ENCODE results near the gene TMEM200B. TPM values are rescaled to one million over a fixed set of nuclear protein-coding genes. Genes with fewer than 3 reads are reported as not detected.
"Not testable (repeated sequence)": the region's sequence is repeated elsewhere in the genome, so short reads cannot be mapped to it uniquely, and the experiment has no call there.

The TMEM200B gene
- total RNA-seq (2014; rRNA removed; shearing (Covaris generic)): 2.1 and 5.5 TPM in 2 replicates

DNA sequence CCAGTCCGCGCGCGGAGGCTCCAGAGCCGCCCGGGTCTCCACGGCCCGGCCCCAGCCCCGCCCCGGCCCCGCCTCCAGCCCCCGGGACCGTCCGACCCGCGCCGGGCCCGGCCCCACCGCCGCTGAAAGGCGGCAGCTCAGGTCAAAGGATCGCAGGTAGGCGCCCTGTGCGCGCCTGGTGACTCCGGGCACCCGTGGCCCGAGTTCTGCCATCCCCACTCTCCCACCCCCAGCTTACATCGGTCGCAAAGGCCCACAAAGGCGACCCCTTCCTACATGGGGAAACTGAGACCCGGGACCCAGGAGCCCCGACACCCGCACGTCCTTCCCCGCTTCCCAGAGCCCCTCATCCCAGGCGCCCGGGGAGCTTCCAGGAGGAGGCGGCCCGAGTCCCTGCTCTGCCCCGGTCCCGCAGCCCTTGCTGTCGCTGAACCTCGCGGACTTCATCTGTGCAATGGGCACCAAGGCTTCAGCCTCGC, at the start of gene TMEM200B:
TMEM200B (minus strand) TSS at position 17 of the 479 bp plus-strand sequence. CDS start 2,075 bp downstream, outside the sequence.
- DNase-seq (ENCODE audit: low read depth): peak; percentile 29

DNA sequence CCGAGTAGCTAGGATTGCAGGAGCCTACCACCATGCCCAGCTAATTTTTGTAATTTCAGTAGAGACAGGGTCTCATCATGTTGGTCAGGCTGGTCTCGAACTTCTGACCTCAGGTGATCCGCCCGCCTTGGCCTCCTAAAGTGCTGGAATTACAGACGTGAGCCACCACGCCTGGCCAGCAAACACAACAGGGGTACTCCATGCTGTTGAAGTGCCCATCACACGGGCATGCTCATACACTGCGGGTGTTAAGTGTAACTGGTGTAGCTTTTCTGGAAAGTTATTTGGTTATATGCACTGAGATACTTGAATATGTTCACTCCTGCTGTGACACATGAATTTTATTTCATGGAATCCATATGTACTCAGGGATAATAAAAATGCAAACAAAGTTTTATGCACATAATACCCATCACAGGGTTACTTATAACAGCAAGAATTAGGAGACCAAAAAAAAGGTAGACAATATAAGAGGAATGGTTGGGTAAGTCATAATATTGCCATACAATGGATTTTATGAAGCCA, 48.8 kb upstream of the TMEM200B start:
- no peak for DNase-seq (ENCODE audit: low read depth)

DNA sequence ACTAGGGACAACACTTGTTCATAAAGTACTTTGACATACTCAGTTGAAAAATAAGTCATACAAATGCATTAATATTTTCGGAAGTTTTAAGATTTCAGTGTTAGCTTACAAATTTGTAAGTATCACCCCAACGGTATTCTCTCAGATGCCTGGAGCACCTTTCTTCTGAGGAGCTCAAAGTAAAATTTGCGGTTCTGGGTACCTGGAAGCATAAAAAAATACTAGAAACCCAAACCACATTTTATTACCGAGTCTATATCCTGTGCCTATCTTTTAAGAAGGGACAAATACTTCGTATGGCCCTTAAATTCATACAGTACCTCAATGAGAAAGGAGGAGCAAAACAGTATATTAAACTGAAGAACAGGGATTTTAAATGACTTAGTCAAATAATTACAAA, 47.8 kb upstream of the TMEM200B start:
- DNase-seq (ENCODE audit: low read depth): no peak

DNA sequence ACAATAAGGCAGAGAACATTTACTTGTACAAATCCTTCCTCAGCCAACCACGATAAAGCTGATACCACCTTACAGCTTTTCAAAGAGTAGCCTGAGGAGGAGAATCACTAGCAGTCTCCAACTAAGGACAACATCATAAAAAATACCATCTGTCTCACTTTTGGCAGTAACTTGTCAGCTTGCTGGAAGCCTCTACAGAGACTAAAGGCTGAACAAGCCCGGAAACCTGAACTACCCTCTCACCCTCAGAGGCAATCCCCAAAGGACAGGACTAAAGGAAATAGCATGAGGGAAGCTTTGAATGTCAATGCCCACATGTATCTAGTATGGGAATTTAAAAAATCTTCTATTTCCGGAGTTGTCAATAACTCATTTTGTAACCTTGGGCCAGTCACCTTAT, 47.4 kb upstream of the TMEM200B start:
- DNase-seq (ENCODE audit: low read depth): no peak

DNA sequence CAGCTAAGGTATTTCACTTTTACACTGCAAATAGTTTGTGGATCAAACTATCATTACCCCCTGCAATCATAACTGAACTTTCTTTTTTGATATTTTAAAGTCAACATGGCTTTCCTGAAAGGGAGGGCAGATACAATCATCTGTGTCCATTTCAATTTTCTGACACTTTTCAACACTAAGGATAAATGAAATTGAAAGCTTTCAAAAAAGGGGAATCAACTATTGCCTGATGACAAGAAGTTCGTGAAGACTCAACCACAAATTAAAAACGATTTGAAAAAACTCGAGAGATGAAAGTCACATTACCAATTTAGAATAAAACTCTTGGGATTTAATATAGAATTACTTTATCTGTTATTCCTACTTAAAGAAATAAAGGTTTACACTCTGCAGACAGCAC, 46.3 kb upstream of the TMEM200B start:
- DNase-seq (ENCODE audit: low read depth): no peak

DNA sequence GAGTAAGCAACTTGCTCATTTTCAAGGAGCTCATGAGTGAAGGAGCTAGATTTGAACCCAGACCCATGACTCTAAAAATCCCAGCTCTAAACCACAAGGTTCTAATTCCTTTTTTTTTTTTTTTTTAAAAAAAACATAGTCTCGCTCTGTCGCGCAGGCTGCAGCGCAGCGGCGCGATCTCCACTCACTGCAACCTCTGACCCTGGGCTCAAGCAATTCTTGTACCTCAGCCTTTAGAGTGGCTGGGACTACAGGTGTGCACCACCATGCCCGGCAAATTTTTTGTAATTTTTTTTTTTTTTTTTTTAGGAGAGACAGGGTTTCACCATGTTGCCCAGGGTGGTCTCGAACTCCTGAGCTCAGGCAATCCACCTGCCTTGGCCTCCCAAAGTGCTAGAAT, 44.2 kb upstream of the TMEM200B start:
- DNase-seq (ENCODE audit: low read depth): no peak

DNA sequence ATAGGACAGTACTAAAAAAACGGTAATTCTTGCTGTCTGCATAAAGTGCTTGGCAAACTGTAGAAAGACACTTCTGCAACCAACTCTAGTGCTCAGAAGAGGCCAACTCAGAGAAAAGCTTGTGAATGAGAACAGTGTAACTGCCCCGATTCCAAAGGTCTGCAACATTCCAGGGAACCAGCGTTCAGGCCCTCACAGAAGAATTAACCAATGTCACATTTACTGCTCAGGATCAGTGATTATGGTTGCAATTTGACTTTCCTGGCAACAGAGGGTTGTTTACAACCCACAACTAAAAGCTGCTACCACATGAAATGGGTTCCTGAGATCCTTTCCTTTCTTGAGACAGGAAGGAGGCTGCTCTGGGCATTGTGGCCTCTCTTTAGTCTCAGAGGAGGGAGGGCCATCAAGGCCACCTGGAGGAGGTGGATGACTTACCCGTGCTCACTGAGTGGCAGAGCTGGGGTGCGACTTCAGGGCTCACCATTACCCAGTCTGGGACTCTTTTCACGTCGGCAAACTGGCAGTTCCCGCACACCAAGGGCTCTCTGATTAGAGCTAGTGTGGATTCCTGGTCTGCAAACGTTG, 42.7 kb upstream of the TMEM200B start:
- DNase-seq (ENCODE audit: low read depth): no peak

DNA sequence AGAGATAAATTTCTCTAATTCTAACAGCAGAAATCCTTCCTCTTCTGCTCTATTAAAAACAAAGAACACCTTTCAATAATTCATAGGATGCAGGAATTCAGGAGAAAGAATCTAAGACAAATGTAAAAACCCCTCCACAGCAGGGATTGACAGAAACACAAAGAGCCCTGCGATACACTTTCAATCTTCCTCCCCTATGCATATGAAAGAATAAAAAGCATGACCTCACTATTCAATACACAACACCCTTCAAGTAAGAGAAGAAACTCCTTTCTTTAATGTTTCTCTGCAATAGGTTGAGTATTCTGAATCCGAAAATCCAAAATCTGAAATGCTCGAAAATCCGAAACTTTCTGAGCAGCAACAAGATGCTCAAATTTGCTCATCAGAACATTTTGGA, 40.9 kb upstream of the TMEM200B start:
- no peak for DNase-seq (ENCODE audit: low read depth)

DNA sequence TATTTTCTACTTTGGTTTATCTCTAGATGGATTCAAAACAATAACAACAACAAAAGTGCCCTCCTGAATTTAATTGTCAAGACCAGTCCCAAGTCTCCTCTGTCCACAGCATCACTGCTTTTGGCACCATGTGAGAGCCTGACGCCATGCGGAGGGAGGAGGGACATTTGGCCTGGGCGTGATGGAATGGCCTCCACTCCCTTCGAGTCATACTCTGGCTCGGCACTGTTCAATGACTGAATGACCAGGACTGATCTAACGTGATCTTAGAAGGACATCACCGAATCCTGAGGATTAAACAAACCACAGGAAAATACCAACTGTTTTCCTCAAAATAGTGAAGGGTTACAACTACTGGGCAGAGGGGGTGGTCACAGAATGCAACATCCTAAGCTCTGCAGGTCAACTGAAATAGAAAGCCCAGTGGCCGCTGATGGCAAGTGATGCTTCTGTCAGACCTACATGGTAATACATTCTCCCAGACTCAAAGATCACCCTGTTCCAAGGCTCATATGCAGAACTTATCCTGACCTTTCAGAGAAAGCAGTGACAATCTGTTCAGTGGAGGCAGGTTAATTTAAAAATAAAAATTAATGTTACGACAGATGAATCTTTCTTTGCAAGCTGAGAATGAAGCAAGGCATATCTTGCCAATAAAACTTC, 38.9 kb upstream of the TMEM200B start:
- DNase-seq (ENCODE audit: low read depth): no peak

DNA sequence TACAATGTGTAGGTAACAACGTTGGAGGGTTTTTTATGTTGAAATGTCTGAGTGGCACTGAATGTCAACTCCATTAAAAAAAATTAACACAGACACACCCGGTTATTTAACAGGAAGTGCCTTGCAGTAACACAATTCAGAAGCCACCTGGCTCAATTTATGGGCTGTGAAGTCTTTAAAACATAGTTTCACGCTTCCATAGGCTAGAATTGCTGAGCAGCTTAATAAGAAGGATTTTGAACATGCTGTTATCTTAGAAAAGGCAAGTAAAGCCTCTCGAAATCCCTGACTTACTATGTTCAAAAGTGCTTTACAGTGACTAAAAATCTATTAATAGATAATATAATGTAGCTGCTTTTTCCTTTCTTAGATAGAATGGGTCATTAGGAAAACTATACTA, 38.3 kb upstream of the TMEM200B start:
- DNase-seq (ENCODE audit: low read depth): no peak

DNA sequence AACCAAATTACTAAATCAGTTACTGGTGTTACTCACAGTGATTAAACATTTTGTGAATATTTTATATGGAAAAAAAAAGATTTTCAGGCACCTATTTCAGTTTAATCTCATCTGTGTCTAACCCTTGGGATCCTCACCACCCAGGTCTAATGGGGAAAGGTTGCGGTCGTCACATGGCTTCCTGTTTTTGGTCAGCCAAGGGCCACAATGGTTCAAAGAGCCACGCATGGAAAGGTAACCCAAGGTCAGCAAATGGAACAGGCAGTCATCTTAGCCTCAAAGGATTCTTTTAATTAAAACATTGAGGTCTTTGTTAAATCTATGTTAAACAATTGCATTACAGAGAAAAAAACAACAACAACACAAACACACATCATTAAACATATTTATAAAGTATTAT, 36.1 kb upstream of the TMEM200B start:
- DNase-seq (ENCODE audit: low read depth): no peak

DNA sequence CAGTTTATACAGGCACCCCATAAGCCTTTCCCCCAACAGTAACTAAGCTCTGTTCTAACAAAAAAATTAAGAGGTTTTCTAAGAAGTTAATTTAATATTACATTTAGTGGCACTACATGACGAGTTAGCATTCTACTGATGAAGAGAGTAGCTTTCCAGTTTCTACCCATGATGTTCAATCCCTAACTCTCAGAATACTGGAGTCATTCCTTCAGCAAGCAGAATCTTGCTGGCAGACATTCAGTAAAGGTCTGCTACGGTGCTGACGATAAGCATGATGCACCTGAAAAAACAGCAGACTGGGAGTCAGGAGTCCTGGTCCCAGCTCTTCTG, 33.5 kb upstream of the TMEM200B start:
- DNase-seq (ENCODE audit: low read depth): no peak

DNA sequence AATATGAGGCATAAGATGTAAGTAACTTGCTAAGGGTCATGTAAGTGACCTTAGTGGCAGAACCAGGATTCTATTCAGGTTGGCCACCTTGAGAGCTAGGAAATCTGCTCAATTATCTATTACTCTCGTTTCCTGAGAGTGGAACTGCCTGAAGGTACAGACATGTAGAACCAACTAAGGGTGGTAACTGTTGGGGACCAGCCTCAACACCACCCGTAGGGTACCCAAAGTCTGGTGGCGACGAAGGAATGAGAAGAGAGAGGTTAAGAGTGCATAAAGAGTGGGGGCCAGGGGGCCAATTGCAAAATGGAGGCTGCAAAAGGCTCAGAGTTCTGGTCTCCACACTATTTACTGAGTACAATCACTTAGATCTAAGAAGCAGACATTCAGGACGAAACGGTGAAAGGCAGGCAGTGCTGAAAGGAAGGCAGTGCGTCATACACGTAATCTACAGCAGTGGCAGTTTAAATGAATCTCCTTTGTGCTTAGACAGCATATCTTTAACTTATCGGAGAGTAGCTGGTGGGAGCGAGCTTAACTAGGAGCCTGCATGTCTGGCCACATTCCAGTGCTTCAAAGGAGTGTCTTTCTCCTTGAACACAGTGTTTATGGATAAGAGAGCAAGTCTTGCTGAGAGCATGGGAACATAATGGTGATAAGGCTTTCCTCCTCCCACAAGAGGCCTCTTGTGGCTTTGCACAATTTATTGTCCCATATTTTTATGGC, 33.0 kb upstream of the TMEM200B start:
- DNase-seq (ENCODE audit: low read depth): no peak

DNA sequence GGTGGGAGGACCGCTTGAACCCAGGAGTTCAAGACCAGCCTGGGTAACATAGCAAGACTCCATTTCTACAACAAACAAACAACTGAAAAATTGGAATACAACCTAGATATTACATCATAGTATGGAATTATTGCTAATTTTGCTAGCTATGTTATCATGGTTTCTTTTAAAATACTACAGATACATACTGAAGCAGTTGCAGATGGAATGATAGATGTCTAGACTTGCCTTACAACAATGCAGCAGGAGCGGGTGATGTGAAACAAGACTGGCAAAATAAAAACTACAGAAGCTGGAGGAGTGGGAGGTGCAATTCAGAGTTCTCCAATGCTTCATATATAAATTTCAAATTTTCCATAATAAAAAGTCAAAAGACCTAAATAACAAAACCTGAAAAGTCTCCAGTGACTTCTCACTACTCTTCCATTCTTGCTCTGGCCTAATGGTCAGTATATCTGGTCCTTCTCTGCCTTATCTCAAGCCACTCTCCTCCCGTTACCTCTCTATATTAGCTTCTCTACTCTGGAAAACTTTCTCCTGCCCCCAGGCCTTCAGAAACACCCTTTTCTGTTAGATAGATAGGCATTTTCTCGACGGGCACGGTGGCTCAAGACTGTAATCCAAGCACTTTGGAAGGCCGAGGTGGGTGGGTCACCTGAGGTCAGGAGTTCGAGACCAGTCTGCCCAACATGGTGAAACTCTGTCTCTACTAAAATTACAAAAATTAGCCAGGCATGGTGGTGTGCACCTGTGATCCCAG, 28.5 kb upstream of the TMEM200B start:
- no peak for DNase-seq (ENCODE audit: low read depth)

DNA sequence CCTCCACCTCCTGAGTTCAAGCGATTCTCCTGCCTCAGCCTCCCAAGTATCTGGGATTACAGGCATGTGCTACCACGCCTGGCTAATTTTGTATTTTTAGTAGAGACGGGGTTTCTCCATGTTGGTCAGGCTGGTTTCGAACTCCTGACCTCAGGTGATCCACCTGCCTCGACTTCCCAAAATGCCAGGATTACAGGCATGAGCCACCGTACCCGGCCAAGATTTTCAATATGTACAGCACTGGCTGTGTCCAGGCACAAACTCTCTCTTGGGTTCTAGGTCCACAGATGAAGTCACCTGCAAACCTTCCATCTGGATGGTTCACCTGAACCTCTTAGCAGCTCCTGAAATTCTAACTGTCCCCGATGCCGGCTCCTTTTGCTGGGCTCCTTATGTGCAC, 26.6 kb upstream of the TMEM200B start:
- DNase-seq (ENCODE audit: low read depth): not testable (repeated sequence)

DNA sequence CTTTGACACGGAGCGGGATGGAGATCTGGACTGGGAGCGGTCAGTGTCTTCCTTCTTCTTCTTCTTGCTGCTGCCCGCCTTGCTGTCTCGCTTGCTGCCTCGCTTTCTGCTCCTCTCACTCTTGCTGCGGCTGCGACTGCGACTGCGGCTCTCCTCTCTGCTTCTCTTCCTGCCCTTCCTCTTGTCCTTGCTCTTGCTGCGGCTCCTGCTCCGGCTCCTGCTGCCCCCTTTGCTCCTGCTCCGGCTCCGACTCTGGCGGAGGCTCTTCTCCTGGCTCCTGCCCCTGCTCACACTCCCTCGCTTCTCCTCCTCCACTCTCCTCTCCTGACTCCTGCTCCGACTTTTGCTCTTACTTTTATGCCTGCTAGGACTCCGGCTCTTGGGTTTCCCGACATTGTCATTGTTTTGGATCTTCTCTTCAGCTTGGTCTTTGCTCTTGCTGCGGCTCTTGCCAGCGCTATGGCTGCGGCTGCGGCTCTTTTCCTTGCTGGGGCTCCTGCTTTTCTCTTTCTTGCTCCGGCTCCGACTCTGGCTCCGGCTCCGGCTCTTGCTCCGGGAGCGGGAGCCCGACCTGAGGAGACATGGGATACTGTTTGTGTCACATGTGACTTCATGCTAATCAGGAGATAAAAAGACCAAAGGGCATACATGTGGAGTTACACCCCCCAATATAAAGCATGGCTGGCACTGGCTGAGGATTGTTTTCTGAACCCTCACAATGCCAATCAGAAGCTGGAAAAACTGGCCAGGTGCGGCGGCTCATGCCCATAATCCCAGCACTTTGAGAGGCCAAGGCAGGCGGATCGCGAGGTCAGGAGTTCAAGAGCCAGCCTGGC, 25.2 kb upstream of the TMEM200B start:
- DNase-seq (ENCODE audit: low read depth): no peak

DNA sequence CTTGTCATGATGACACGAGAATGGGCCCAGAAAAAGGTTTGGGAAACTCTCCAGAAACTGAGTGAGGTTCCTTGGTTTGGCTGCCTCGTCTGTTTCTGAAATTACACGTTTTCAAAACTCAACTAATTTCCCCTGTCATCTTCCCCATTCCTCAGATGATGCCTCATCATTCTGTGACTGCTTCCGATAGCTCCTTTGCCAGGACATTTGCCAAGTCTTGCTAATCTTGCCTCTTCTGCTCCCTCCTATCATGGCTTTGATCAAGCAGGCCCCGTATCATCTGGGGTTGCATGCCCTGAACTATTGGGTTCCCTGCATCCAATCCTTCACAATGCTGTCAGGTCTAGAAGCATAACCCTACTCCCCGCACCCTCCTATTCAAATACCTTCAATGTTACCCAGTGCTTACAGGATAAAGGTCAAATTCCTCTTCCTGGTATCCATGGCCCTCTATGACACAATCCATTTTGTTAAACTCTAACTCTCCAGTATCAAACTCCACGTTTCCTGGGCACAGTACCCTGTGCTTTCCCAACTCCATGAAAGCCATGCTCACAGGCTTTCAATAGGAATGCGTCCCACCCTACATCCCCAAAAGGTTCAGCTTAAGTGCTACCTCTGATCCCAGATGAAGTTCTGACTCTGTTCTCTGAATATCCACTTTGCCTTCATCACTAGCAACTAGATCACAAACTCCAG, 22.2 kb upstream of the TMEM200B start:
- no peak for DNase-seq (ENCODE audit: low read depth)

DNA sequence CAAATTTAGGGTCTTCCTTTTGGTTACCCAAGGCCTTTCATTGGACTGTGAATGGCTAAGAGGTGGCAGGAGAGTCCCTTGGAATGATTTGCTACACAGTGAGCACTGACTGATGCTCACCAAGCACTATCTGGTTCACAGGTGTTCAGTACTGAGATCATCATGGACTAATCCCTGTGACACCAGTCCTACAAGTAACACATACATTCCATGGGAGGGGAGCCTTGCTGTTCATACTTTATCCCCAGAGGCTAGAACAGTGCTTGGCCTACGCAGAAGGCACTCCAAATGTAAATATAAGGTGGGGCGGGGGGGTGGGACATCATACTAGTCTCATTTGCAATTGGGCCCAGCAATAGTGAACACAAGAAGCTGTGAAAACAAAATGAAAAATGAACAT, 20.5 kb upstream of the TMEM200B start:
- DNase-seq (ENCODE audit: low read depth): no peak

DNA sequence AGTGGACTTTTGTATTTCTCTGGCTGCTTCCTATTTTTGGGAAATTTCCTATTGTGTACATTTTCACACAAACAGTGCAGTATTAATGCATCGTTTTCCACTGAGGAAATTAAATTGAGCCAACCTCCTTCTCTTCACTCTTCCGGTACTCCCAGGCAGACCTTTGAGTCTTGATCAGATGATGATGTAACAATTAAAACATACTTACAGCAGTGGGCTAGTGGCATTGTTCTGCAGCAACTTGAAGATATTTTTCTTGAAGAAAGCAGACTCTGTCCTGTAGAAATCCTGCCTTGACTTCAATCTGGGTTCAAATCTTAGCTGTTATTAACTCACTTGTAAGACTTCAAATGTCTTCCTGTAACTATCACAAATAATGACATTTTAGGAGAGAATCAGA, 19.0 kb upstream of the TMEM200B start:
- no peak for DNase-seq (ENCODE audit: low read depth)

DNA sequence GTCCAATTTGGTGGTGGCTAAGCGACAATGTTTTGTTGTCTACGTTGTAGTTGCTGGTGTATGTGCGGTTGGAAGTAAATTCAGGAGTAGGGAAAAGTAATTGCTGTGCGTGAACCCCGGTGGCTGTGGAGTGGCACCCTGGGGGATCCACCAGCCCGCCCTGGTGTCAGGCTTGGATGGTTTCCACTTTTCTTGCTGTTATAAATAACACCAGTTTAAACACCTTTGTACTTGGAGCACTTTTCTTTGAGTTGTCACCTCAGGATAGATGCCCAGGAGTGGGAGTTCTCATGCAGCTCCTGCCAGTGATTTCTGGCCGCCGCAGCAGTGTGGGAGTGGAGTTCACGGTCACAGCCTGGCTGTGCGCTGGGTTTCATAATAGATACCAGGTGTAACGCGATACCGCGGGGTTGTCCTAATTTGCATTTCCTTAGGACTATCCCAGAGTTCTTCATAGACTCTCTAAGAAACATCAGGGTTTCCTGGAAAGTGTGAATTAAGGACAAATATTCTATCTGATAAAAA, 12.8 kb upstream of the TMEM200B start:
- DNase-seq (ENCODE audit: low read depth): no peak

DNA sequence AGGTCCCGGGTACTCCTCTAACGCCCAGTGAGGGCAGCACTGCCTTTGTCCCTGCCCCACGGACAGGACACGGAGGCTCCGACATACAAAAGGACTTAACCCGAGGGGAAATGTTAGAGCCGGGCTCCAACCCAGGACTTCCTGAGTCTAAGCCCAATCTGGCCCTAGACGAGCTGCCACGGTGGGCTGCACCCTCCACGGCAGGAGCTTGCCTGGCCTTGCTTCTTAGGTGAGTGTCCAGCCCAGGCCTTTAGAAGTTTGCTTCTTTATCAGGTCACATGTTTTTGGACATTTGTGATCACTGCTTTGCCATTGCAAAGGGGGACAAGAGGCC, 11.0 kb upstream of the TMEM200B start:
- no peak for DNase-seq (ENCODE audit: low read depth)

Data from Daoy (cell line).